SKM-1 (cell line): ENCODE results near the gene TIMM21.

ENCODE experiments used
- DNase-seq: peaks from one replicate; lab custom pipeline; 2025; ENCODE audit not compliant: unreplicated experiment; lab: John Stamatoyannopoulos, UW

TIMM21 gene

GRCh38 chr18:74146756-74147155 lies 1.6 kb upstream of the TIMM21 start:
- DNase-seq: no peak

DNA sequence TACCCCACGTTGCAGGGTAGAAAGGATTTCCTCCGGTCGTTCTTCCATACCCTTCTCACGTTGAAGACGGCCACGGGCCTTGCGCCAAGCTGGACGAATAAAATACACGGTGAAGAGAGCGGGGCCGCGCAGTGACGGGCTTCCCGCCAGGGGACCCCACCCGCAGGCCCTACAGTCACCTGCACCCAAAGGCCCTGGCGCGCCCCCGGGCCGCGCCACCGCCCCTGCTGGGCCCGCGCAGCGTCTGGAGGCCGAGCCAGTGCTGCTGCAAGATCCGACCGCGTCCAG lies 888 bp upstream of the TIMM21 start:
- no peak for DNase-seq

DNA sequence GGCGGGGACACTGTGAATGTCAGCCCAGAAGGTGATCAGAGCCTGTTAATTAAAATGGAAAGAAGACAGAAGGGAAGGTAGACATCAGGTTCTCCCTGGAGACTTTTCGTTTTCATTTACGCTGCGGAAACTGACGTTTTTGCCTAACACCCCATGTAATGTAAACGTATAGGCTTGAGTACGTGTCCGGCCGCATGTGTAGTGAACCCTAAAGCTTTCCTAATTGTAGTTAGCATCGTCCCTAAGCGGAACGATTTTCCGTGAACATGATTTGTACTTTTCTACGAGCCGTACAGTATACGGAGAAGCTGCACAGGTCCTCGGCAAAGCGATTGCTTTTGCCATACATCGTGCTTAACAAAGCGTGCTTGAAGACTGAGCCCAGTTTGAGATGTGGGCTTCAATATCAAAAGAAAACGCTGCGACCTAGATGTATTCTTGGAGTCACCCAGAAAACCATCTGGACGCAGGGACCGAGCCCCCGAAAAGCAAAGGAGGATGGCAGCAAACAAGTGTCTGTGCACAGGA lies 284 bp downstream of the TIMM21 start:
- no peak for DNase-seq

DNA sequence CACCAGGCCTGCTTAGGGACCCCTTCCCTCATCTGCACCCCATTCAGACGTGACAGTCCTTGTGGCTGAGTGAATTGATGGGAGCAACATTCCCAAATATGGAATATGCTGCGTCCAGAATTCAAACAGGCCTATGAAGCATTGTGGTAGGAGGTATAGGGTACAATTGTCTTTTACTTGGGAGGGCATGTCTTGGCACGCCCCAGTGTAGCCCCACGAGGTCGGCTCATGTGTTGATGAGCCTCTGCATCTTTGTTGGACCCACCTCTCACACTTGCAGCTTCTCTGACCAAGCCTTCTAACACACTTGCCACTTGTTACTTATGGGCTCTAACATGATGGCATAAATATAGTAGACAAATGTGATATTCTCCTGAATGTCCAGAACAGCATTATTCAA lies 1.6 kb downstream of the TIMM21 start:
- DNase-seq: no peak

- DNase-seq: no peak
Observed at GRCh38 chr18:74152270-74152669, 3.9 kb downstream of the TIMM21 start.

DNA sequence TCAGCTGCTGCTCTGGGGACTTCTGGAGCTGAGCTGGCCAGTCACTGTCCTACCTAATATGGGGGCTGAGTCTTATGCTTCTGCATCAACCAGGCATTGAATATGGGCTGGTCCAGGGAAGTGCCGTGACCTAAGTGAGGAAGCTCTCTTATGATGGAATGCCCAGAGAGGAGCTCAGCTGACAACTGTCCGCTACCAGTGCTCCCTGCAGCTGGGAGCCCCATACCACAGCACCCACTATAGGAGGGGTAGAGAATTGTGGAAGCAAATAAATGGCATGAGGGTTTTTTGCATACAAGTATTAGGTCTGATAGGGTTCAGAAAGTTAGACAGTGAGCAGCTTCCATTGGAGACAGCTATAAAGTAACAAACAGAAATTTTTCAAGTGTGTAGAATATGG lies 4.5 kb downstream of the TIMM21 start:
- DNase-seq: no peak

GRCh38 chr18:74153377-74153776 lies 5.1 kb downstream of the TIMM21 start:
- DNase-seq: no peak

GRCh38 chr18:74153793-74154192 lies 5.5 kb downstream of the TIMM21 start:
- no peak for DNase-seq

DNA sequence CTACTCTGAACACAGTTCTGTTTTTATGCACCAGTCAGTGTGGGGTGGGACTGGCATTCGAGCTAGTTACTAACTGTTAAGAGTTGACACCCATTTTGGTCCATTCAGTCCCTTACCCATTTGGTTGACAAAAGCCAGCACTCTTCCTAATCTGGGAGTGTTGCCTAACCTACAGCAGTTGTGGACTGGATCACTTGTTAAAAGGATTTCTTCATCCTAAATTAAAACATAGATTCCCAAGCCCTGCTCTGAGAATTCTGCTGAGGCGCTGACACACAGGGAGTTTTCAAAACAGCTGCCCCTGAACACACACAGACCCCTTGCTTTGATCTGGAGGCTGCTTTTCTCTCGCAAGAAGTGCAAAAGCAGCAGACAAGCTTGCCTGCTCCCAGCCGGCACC lies 6.4 kb downstream of the TIMM21 start:
- DNase-seq: no peak

DNA sequence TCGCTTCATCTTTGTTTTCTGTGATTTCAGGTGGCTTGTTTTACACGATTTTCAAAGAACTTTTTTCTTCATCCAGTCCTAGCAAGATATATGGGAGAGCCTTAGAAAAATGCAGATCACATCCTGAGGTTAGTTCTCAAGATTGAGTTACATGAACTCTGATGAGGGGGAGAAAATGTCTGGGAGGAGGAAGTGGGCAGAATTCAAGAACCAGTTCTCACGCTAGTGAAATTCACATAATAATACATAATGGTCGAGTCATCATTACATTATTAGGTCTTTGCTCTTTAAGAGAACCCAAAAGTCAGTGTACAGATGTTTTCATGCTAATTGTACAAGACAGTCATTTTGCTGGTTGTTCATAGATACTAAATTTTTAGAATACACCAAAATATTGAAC lies 7.0 kb downstream of the TIMM21 start:
- DNase-seq: no peak

- no peak for DNase-seq
Observed at GRCh38 chr18:74163019-74163660, 14.8 kb downstream of the TIMM21 start.

- no peak for DNase-seq
Observed at GRCh38 chr18:74166386-74166785, 18.1 kb downstream of the TIMM21 start.

DNA sequence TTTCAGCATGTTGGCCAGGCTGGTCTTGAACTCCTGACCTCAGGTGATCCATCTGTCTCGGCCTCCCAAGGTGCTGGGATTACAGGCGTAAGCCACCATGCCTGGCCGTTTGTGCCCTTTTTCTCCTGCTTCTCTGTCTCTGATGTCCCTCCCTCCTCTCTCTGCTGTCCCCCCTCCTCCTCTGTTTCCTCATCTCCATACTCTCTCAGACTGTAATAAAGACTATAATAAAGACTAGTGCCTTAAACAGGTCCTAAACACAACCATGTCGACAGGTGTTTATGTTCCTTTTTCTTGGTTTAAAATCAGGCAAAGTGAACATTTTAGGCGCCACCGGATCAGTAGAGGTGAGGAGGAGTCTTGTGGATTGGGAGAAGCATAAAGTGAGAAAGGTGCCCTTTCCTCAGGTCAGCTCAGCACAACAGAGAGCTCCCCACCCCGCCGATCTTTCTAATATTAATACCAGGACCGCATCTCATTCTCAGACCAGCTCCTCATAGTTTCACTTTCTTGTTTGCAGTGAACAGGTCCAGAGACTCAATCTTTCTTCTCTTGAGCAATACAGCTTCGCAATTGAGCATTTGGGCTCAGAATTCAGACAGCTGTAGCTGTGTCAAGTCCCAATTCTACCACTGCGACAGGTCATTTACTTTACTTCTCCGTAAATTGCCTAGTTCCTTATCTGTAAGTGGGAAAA lies 23.7 kb downstream of the TIMM21 start:
- no peak for DNase-seq

DNA sequence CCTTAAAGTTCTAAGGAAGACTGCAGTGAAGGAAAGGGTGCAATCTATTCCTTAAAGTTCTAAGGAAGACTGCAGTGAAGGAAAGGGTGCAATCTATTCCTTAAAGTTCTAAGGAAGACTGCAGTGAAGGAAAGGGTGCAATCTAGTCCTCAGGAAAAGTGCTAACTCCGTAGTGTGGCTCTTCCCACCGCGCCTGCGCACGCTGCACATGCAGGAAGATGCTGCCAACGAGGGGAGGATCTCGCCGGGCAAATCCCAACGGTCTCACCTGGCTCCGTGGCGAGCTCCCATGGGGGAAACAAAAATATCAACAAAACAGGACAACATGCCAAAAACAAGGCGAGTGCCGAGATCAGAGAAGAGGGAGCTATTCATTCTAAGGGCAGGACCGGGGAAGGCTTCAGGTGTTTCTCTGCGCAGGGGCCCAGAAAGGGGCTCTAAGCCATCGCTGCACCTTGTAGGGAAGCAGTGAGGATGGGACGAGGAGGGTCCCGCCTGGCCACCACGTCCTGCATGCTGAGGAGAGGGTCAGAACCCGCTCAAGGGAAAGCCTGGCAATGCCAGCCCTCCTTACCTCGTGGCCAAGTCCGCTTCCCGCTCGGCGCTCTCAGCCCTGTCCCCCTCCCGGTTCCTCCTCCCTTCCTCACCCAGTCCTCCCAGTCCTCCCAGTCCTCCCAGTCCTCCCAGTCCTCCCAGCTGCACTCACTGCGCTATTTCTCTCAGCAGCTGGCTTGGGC lies 24.5 kb downstream of the TIMM21 start:
- no peak for DNase-seq

DNA sequence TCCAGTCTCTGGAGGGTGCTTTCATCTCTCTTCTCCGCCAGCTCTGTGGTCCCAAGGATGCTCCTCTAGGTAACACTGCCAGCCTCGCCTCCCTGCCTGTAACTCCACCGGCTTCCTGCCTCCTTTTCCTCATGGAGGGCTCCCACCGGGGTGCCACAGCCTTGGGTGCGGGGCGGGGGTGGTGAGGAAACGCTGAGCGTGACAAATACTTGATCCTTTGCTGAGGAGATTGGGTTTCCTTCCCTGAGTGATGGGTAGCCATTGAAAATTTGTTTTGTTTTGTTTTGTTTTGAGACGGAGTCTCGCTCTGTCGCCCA lies 25.1 kb downstream of the TIMM21 start:
- DNase-seq: no peak

DNA sequence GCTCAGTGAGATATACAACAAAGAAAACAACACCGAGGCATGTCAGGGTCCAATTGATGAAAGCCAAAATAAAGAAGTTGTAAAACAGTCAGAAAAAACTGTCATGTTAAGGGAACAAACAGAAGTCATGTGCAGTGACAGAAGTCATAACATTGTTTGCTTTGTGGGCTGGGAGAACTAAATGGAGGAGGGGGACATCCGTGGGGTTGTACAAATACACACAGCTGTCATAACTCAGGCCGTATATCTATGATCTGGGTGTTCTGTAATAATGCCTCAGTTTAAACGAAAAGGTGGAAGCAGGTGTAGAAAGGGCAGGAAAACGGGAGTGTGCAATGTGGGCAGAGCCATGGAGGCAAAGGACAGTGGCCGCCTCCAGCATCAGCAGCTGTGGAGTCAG lies 27.3 kb downstream of the TIMM21 start:
- no peak for DNase-seq

DNA sequence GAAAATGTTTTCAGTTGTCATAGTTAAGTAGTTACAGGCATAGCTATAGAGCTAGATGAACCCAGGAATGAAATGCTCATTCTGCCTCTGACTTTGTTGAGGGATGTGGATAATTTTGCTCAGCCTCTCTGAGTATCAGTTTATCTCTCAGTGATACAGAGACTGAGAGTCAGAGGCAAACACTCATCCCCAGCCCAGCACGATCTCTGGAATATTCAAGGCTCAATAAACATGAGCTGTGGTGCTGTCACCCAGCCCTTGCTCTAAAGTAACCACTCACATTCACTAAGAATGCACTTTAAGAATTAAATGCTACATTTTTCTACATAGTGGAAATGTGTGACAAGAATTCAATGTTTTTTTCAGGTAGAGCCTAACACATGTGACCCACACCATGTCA lies 30.6 kb downstream of the TIMM21 start:
- no peak for DNase-seq

- no peak for DNase-seq
Observed at GRCh38 chr18:74179623-74180199, 31.4 kb downstream of the TIMM21 start.

DNA sequence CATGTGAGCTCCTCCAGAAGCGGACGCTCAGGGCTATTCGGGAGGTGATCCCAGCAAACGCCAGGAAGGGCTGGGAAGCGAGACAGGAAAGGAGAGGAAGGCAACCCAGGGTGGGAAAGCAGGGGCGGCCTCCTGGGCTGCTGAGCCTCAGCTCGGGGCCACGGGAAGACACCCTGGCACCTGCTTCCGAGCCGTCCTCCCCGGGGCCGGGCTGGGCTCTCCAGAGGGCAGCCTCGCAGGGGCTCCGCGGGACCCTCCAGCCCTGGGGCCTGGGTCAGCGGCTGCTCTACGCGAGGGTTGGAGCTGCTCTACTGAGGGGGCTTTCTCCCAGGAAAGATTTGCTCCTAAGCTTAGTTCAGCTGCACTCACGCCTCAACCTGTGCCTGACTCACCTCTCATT lies 34.0 kb downstream of the TIMM21 start:
- no peak for DNase-seq

GRCh38 chr18:74183130-74183529 lies 34.8 kb downstream of the TIMM21 start:
- DNase-seq: no peak

DNA sequence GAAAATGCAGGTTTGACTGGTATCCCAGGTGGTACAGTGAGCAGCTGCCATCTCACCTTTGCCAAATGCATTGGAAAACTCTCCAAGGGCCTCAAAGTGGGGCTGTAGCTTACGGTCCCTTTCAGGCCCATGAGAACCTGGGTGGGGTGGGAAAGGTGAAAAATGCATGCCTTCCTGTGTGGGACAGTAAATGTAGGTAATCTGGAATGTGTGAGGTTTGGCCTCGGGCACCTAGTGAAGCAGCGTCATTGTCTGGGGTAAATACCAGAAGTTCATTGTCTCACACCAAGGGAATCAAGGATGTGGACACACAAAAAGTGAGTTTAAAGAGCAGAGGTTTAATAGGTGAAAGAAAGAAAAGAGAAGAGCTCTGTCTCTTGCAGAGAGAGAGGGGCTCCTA lies 36.6 kb downstream of the TIMM21 start:
- DNase-seq: no peak

DNA sequence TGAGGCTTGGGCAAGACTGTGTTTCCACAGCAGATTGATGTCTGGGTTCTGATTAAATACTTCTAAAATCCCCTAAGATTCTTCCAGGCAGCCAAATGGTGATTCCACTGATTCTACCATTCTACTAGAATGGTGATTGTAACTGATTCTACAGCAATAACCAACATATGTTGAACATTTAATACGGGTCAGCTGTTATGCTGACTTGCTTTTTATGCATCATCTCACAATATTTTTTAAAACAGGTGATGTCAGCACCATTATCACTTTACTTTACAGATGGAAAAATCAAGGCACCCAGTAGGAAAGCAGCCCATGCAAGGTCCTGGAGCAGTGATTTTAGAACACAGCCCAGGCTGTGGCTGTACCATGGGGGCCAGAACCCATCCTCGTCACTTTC lies 37.5 kb downstream of the TIMM21 start:
- DNase-seq: no peak
